HAP-1 (cell line): Measurements from ENCODE around the gene MCM7.
A peak's percentile ranks its signal among the peaks of the same experiment; 100 is the strongest.
"Not testable (repeated sequence)": the region's sequence is repeated elsewhere in the genome, so short reads cannot be mapped to it uniquely, and the experiment has no call there.

ENCODE experiments used
- DNase-seq, 2 experiments: peaks; one replicate each; pipeline ENCODE4 v3.0.0-alpha.2; 2016 to 2020; ENCODE audit warnings: low spot score in 2 of 2
- H3K27me3 ChIP-seq: fragments of 250-450 bp; sonication (Bioruptor Pico); 2 replicates; pipeline ENCODE4 v1.5.1; 2020; ENCODE audit warnings: low read depth, mild to moderate bottlenecking, moderate library complexity
- H3K36me3 ChIP-seq: fragments of 250-450 bp; sonication (Bioruptor Pico); replicated peaks from 2 replicates; pipeline ENCODE4 v1.5.1; 2020; ENCODE audit warnings: mild to moderate bottlenecking
- H3K4me1 ChIP-seq: fragments of 250-450 bp; sonication (Bioruptor Pico); 2 replicates; pipeline ENCODE4 v1.5.1; 2020; ENCODE audit warnings: mild to moderate bottlenecking
- H3K4me3 ChIP-seq: fragments of 250-450 bp; sonication (Bioruptor Pico); 2 replicates; pipeline ENCODE4 v1.5.1; 2020; ENCODE audit warnings: mild to moderate bottlenecking, moderate library complexity
- H3K9me3 ChIP-seq: fragments of 250-450 bp; sonication (Bioruptor Pico); 2 replicates; pipeline ENCODE4 v1.5.1; 2020; ENCODE audit warnings: mild to moderate bottlenecking, moderate library complexity
- in situ Hi-C: fragments of 300-500 bp; cut with MboI; formaldehyde crosslinking; loops from 3 replicates; pipeline ENCODE4 v1.14.3; 2020; ENCODE audit warnings: low sequenced_read_pairs, inconsistent platforms, mixed read lengths

Gene MCM7

DNA sequence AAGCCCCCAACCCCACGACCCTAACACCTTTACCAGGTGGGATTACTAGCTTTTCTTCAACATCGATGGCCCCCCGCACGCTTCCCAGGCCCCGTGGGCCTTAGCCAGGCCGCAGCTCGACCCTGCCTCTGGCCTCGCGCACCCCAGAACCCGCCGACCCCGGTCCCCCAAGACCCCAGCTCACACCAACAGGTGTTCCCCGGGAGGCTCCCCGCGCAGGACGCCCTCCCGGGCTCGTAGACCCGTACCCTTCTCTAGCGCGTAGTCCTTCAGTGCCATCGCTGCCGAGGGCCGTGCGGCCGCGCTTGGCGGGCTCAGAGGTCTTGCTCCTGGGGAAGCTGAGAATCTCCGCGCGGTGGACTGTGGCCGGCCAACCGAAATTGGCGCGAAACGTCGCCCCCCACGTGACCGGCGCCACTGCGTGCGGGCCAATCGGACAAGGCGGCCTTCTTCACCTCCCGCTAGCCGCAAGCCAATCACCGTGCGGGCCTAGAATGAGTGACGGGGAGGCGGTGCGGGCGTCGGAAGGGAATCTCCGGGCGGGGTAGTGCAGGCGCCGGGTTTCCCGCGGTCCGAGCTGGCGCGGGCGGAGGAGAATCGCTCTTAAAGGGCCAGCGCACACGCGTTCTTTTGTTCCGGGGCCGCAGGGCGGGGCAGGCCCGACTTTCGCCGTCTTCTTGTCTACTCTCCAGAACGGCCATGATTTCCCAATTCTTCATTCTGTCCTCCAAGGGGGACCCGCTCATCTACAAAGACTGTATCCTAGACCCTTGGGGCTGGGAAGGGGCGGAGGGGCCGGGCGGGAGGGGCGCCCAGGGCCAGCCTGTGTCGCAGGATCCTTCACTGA, at the start of gene MCM7, which contains the start of gene AP4M1:
MCM7 (minus strand) TSS at position 382 of the 847 bp plus-strand sequence; CDS start at position 279, 103 bp downstream.
AP4M1 (plus strand) TSS at position 628 of the 847 bp plus-strand sequence; CDS start at position 700, 72 bp downstream.
- peaks cover 55% of the 10 kb centered on the region for H3K36me3 ChIP-seq
- no peaks in the 10 kb centered on the region for H3K9me3 ChIP-seq
- H3K4me1 ChIP-seq, result 0 out of 2 replicates have a peak, but pooled peaks cover 4% of the 10 kb centered on the region
- DNase-seq, result peak; percentile 96 to 99
- in situ Hi-C loops, result no loop called here
- peak within 1 kb of the TSS; percentile 98 for H3K4me3 ChIP-seq
- H3K27me3 ChIP-seq, result no peaks in the 10 kb centered on the region

DNA sequence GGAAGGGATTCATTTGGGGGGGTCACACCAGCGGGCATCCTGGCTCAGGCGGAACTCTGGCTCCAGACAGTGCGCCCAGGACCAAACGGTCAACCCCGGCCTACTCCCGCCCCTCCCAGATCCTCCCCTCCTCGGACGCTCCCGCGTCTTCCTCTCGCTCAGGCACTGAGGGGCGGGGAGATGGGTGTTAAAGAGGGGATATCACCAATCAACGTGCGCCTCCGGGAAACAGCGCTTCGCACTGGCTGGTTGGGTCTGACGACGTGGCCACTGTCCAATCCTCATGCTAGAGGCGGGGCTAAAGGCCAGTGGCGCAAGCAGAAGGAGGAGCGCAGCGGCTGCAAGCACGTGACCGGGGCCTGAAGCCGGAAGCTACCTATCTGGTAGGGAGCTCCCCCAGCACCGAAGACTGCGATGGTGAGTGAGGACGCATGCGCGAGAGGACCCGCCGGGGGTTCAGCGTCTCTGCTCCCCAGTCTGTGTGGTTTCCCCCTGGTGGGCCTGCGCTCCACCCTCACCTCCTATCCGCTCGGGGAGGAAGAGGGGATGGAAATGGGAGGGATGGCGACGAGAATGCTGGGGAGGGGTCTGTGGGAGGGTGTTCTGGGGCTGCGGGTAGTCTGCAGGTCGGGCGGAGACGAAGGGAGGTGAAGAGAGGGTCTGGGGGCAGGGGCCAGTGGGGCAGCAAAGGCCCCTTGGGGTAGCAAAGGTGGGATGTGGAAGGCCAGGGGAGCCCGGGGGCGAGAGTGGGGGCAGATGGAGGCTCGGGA, 47.5 kb upstream of the MCM7 start, which contains the start of gene LAMTOR4:
LAMTOR4 (plus strand) TSS at position 360 of the 770 bp plus-strand sequence; CDS start at position 415, 55 bp downstream.
- Histone ChIP-seq H3K27me3 (no peaks in the 10 kb centered on the region), H3K4me1 (peaks cover 14% of the 10 kb centered on the region), H3K9me3 (no peaks in the 10 kb centered on the region), H3K36me3 (peaks cover 26% of the 10 kb centered on the region), H3K4me3 (peak within 1 kb of the TSS; percentile 96)
- DNase-seq, result peak; percentile 99
- in situ Hi-C loops, result no loop called here

GRCh38 chr7:100148225-100148558, 47.0 kb upstream of the MCM7 start:
- H3K4me1 ChIP-seq, result peaks cover 14% of the 10 kb centered on the region
- no peaks in the 10 kb centered on the region for H3K27me3 ChIP-seq
- in situ Hi-C loops, result no loop called here
- no peak for DNase-seq
- H3K36me3 ChIP-seq, result peaks cover 25% of the 10 kb centered on the region
- peak overlapping the region; percentile 96 for H3K4me3 ChIP-seq
- H3K9me3 ChIP-seq, result no peaks in the 10 kb centered on the region

- Histone ChIP-seq H3K4me3 (no peak overlapping the region), H3K36me3 (peaks cover 20% of the 10 kb centered on the region), H3K27me3 (no peaks in the 10 kb centered on the region), H3K4me1 (peaks cover 14% of the 10 kb centered on the region), H3K9me3 (no peaks in the 10 kb centered on the region)
- in situ Hi-C loops, result no loop called here
- DNase-seq, result no peak
Measured at GRCh38 chr7:100147278-100147677, 46.1 kb upstream of the MCM7 start.

GRCh38 chr7:100146350-100146749, 45.2 kb upstream of the MCM7 start:
- peaks cover 14% of the 10 kb centered on the region for H3K4me1 ChIP-seq
- DNase-seq, in situ Hi-C loops, H3K27me3 ChIP-seq, H3K9me3 ChIP-seq, H3K4me3 ChIP-seq: not testable (repeated sequence)
- peaks cover 11% of the 10 kb centered on the region for H3K36me3 ChIP-seq

DNA sequence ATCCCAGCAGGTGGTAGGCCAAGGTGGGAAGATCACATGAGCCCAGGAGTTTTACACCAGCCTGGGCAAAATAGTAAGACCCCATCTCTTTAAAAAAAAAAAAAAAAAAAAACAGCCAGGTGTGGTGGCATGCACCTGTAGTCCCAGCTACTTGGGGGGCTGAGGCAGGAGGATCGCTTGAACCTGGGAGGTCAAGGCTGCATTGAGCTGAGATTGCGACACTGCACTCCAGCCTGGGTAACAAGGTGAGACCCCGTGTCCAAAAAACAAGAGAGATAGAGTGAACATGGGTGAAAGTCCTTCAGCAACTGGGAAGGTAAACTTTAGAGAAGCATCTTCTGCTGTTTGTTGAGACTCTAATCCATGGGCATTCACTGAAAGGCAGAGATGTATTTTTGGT, 41.3 kb upstream of the MCM7 start:
- no peaks in the 10 kb centered on the region for H3K9me3 ChIP-seq
- no peak overlapping the region for H3K4me3 ChIP-seq
- in situ Hi-C loops, result no loop called here
- no peaks in the 10 kb centered on the region for H3K36me3 ChIP-seq
- H3K4me1 ChIP-seq, result no peaks in the 10 kb centered on the region
- H3K27me3 ChIP-seq, result no peaks in the 10 kb centered on the region
- no peak for DNase-seq

- no peaks in the 10 kb centered on the region for H3K27me3 ChIP-seq
- H3K4me3 ChIP-seq, result no peak overlapping the region
- H3K36me3 ChIP-seq, result no peaks in the 10 kb centered on the region
- in situ Hi-C loops, result no loop called here
- H3K9me3 ChIP-seq, result no peaks in the 10 kb centered on the region
- no peak for DNase-seq
- no peaks in the 10 kb centered on the region for H3K4me1 ChIP-seq
Measured at GRCh38 chr7:100141555-100141949, 40.4 kb upstream of the MCM7 start.

DNA sequence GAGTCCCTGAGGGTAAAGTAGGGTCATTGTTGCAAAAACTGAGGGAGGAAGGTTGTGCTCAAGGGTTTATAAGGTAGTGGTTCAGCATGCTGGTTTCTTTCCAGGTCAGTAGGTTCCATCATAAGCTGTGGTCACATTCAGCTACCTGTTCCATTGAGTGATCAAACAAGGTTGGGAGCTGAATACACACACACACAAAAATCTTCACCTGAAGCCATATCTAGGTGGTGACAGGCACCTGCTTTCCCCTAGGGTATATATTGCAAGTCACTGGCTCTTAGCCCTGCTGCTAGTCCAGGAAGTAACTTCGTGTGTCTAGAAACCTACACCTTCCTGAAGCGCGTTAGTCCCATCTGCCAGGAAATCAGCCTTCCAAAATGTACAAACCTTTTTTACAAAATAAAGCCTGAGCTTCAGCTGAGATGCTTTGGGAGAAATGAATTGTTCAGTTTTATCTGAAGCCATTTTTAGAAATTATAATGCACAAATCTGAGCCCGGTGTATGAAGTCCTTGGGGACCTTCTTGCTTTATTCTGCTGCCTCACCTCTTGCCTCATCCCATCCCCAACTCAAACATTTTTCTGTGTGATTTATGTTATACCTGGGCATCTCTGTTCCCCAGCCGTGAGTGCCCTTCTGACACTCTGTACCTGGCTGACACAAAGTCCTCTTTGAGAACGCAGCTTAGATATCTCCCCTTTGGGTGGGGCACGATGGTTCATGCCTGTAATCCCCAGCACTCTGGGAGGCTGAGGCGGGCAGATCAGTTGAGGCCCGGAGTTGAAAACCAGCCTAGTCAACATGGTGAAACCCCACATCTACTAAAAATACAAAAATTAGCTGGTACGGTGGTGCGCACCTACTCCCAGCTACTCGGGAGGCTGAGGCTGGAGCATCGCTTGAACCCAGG, 36.9 kb upstream of the MCM7 start:
- H3K4me1 ChIP-seq, result no peaks in the 10 kb centered on the region
- no peaks in the 10 kb centered on the region for H3K27me3 ChIP-seq
- no peaks in the 10 kb centered on the region for H3K9me3 ChIP-seq
- H3K36me3 ChIP-seq, result no peaks in the 10 kb centered on the region
- no peak for DNase-seq
- in situ Hi-C loops, result loop anchor here (10.0 kb wide), 1 partner anchor 207 kb away; no protein-coding TSS in a partner anchor
- no peak overlapping the region for H3K4me3 ChIP-seq

DNA sequence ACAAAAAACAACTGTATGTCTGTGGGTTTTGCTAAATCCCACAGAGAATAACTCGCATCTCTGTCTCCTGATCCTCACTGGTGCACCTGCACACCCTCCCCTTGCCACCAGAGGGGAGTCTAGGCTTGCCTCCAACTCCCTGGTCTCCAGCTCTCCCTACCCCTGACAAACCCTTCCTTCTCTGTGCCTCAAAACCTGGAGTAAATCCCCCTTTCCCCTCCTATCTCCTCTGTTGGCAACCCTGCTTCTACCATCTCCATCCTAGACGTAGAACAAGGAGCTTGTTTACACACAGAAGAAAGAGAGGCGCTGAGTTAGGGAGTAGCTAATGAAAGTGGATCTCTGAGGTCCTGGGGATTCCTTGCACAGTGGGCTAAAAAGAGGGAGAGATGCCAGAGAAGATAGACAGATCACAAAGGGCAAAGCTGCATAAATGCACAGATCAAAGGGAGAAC, 31.5 kb upstream of the MCM7 start:
- DNase-seq, result peak; percentile 73 to 82
- H3K4me1 ChIP-seq, result peaks cover 16% of the 10 kb centered on the region
- H3K9me3 ChIP-seq, result no peaks in the 10 kb centered on the region
- H3K27me3 ChIP-seq, result no peaks in the 10 kb centered on the region
- no peak overlapping the region for H3K4me3 ChIP-seq
- H3K36me3 ChIP-seq, result no peaks in the 10 kb centered on the region
- in situ Hi-C loops, result loop anchor here (5.0 to 10.0 kb wide), 2 partner anchors 85 to 212 kb away; partner anchors contain the start of gene PVRIG

DNA sequence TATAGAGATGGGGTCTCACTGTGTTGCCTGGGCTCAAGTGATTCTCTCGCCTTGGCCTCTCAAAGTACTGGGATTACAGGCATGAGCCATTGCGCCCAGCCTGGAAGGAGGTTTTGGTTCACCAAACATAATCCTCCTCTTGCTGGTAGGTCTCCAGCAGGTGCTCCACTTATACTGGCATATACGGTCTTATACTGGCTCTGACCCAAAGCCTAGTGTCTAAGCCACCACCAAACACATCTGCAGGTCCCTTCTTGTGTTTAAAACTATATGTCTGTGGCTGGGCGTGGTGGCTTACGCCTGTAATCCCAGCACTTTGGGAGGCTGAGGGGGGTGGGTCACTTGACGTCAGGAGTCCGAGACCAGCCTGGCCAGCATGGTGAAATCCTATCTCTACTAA, 30.9 kb upstream of the MCM7 start:
- H3K9me3 ChIP-seq, result no peaks in the 10 kb centered on the region
- in situ Hi-C loops, result loop anchor here (5.0 to 10.0 kb wide), 2 partner anchors 85 to 213 kb away; partner anchors contain the start of gene PVRIG
- H3K36me3 ChIP-seq, result no peaks in the 10 kb centered on the region
- H3K4me1 ChIP-seq, result peaks cover 16% of the 10 kb centered on the region
- no peak overlapping the region for H3K4me3 ChIP-seq
- H3K27me3 ChIP-seq, result no peaks in the 10 kb centered on the region
- DNase-seq, result no peak

DNA sequence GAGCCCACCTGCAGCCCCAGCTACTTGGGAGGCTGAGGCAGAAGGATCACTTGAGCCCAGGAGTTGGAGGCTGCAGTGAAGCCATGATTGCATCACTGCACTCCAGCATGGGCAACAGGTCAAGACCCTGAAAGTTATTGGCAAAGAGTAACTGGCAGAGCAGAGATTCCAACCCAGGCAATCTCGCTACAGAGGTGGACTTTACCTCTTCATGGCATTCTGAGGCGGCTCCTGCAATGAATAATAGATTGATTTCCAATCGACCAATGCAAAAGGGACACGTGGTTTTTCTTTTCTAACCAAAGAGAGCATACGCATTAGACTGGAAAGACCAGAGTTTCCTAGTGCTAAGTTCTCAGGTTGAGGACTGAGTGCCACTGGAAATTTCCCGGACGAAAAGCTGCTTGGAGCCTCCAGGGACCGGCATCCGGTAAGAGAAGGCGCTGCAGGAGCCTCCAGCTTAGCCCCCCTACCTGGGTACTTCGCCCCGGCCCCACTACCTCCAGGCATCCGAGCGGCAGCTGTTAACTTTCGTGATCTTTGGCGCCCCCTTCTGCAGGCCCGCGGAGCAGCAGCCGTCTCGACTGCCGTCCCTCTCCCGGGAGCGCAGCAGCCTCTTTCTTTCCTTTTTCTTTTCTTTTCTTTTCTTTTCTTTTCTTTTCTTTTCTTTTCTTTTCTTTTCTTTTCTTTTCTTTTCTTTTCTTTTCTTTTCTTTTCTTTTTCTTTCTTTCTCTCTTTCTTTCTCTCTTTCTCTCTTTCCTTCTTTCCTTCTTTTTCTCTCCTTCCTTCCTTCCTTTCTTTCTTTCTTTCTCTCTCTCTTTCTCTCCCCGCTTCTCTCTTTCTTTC, 29.6 kb upstream of the MCM7 start:
- H3K4me1 ChIP-seq, result peaks cover 16% of the 10 kb centered on the region
- no peaks in the 10 kb centered on the region for H3K9me3 ChIP-seq
- in situ Hi-C loops, result loop anchor here (5.0 to 10.0 kb wide), 2 partner anchors 86 to 214 kb away; partner anchors contain the start of gene PVRIG
- H3K36me3 ChIP-seq, result no peaks in the 10 kb centered on the region
- DNase-seq, result peak; percentile 48 to 94
- H3K4me3 ChIP-seq, result no peak overlapping the region
- H3K27me3 ChIP-seq, result no peaks in the 10 kb centered on the region

- DNase-seq, result not testable (repeated sequence)
- in situ Hi-C loops, result loop anchor here (5.0 to 10.0 kb wide), 2 partner anchors 87 to 215 kb away; partner anchors contain the start of gene PVRIG
- H3K4me1 ChIP-seq, result peaks cover 16% of the 10 kb centered on the region
Measured at GRCh38 chr7:100130220-100130607, 29.0 kb upstream of the MCM7 start.

More at GRCh38 chr7:100130220-100130607, 29.0 kb upstream of the MCM7 start:
- H3K9me3 ChIP-seq, H3K27me3 ChIP-seq, H3K36me3 ChIP-seq, H3K4me3 ChIP-seq: not testable (repeated sequence)
